Mucosa of stomach (tissue), 1 donor: ENCODE data around the gene ARHGEF4.

Experiments used
- H3K27me3 ChIP-seq: one replicate; pipeline ENCODE4 v1.7.0; 2013; ENCODE audit warnings: mild to moderate bottlenecking, low read length; ENCODE audit not compliant: control insufficient read depth, insufficient read depth
- H3K36me3 ChIP-seq: one replicate; pipeline ENCODE4 v1.7.0; 2013; ENCODE audit warnings: low read length; ENCODE audit not compliant: control insufficient read depth, insufficient read depth
- H3K4me1 ChIP-seq: one replicate; pipeline ENCODE4 v1.7.0; 2013; ENCODE audit warnings: mild to moderate bottlenecking, low read length; ENCODE audit not compliant: control insufficient read depth, insufficient read depth
- H3K4me3 ChIP-seq: one replicate; pipeline ENCODE4 v1.7.0; 2013; ENCODE audit warnings: low read length
- H3K9ac ChIP-seq: one replicate; pipeline ENCODE4 v1.7.0; 2013; ENCODE audit warnings: mild to moderate bottlenecking, low read length, moderate library complexity
- H3K9me3 ChIP-seq: one replicate; pipeline ENCODE4 v1.7.0; 2013; ENCODE audit warnings: mild to moderate bottlenecking, low read length, moderate library complexity; ENCODE audit not compliant: control insufficient read depth
- donor health status: Pancreatic carcinoma.

ARHGEF4 gene

DNA sequence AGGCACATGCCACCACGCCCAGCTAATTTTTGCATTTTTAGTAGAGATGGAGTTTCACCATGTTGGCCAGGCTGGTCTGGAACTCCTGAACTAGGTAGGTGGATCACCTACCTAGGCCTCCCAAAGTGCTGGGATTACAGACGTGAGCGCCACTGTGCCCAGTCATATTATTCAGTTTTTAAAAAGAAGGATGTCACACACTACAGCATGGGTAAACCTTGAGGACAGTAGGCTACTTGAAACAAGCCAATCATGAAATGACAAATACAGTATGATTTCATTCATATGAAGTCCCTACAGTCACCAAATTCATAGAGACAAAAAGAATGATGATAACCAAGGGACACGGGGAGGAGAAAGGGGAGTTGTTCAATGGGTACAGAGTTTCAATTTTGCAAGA is 31.1 kb upstream of the ARHGEF4 start:
- H3K4me1 ChIP-seq = no peaks in the 10 kb centered on the region
- no peaks in the 10 kb centered on the region for H3K27me3 ChIP-seq
- H3K9me3 ChIP-seq = no peaks in the 10 kb centered on the region
- H3K9ac ChIP-seq = no peak overlapping the region
- no peak overlapping the region for H3K4me3 ChIP-seq
- H3K36me3 ChIP-seq = no peaks in the 10 kb centered on the region

DNA sequence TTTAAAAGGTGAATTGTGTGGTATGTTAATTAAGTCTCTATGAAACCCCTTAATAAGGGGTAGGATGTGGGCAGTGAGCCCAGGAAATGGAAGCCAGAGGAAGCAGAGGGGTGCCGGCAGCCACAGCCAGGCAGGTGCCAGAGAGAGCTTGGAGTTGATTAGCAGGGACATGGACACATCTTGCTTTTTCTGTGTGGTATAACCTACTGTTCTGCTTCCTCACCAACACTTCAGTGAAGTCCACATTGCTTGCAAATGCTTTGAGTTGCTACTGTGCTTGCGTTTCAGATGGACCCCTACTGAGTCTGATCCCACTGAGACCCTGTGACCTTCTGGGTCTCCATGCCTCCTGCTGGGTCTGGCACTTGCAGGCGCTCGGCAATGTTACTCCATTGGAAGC is 30.3 kb upstream of the ARHGEF4 start:
- H3K36me3 ChIP-seq = no peaks in the 10 kb centered on the region
- no peaks in the 10 kb centered on the region for H3K4me1 ChIP-seq
- H3K4me3 ChIP-seq = no peak overlapping the region
- H3K9ac ChIP-seq = no peak overlapping the region
- no peaks in the 10 kb centered on the region for H3K9me3 ChIP-seq
- H3K27me3 ChIP-seq = no peaks in the 10 kb centered on the region

DNA sequence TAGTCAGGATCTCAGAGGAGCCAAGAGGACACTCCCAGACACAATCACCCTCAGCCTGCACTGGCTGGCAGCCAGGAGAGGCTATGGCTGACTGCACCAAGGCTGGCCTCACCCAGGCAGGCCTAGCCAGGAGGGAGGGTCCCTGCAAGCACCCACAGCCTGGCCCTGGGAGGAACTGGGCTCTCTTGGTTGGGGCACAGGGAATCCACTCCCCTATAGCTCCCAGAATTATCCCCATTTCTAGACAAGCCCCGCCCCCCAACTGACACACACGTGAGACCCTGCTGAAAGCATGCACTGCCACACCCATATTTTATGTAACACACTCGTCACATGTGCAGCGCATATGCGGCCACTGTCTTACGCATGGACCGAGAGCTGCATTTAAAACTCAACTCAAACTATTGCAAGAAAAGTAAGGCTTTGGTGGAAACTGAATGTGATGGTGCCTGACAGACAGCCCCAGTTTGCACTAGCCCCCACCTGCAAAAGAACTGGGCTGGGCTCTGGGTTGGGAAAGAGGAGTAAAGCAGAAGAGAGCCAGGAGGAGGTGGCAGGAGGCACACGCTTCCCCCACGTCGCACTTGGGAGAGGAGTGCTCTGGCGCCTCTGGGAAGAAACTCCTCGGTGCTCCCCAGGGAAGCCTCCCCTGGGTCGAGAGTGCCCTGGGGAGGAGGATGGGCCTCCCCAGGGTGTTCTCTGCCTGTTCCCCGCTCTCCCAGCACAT is 28.9 kb upstream of the ARHGEF4 start:
- no peaks in the 10 kb centered on the region for H3K4me1 ChIP-seq
- H3K27me3 ChIP-seq = no peaks in the 10 kb centered on the region
- H3K36me3 ChIP-seq = no peaks in the 10 kb centered on the region
- H3K9me3 ChIP-seq = no peaks in the 10 kb centered on the region
- no peak overlapping the region for H3K9ac ChIP-seq
- no peak overlapping the region for H3K4me3 ChIP-seq

DNA sequence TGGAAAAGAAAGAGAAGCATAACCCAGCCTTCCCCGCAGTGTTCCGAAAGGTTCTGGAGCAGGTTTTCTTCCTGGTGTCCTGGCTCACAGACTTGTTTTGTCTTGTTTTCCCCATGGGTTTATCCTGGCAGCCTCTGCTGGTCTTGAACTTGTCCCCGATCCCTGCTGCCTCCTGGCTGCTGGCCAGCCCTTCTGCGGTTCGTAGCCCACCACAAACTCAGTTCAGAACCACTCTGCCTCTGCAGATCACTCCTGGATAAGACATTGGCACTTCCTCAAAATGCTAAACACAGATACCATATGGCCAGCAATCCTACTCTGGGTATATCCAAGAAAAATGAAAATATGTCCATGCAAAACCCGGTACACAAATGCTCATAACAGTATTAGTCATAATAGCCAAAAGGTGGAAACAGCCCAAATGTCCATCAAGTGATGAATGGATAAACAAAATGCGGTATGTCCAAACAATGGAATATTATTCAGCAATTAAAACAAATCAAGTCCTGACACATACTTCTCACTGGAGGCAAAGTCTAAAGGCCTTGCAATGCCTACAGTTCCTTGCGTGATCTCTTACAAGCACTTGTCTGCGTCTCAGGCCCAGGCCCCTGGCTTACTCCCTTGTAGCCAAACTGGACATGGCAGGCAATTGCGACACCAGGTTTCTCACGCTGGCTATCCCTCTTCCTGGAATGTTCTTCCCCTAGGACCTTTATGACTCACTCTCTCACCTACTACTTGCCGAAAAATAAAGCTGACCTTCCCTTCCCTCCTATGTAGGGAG is 28.0 kb upstream of the ARHGEF4 start:
- no peaks in the 10 kb centered on the region for H3K4me1 ChIP-seq
- no peaks in the 10 kb centered on the region for H3K27me3 ChIP-seq
- no peaks in the 10 kb centered on the region for H3K36me3 ChIP-seq
- no peak overlapping the region for H3K9ac ChIP-seq
- H3K9me3 ChIP-seq = no peaks in the 10 kb centered on the region
- H3K4me3 ChIP-seq = no peak overlapping the region

DNA sequence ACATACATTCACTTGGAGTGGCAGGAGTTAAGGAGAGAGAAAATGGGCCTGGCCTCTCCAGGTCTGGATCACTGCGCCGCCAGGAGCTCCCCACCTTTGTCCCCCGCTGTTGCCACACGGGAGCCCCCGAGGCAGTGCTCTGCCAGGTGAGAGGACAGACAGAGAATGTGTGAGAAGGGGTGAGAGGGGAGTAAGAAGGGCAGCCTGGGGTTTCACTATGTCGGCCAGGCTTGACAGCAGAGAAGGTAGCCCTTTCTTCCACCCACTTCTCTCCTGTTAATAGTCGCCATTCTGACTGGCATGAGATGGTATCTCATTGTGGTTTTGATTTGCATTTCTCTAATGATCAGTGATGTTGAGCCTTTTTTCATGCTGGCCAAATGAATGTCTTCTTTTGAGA is 26.2 kb upstream of the ARHGEF4 start:
- Histone ChIP-seq H3K27me3 (no peaks in the 10 kb centered on the region), H3K9ac (no peak overlapping the region), H3K4me1 (no peaks in the 10 kb centered on the region), H3K9me3 (no peaks in the 10 kb centered on the region), H3K36me3 (no peaks in the 10 kb centered on the region), H3K4me3 (no peak overlapping the region)

DNA sequence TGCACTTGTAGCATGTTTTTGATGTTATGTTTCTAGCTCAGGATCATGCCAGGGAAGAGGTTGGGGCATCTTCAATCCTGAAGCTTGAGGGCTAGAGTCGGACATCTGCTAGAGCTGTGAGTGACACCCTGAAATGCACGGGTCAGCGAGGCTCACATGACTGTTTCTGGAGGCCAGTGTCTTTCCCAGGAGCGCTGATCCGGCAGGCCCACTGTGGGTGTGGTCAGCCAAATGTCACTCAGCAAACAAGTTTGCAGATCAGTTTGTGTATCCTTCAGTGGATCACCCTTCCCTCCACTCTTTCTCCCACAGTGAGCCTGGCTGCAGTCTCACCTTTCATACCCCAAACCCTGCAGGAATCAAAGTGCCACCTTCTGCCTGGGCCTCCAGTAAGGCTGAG is 23.0 kb upstream of the ARHGEF4 start:
- no peaks in the 10 kb centered on the region for H3K27me3 ChIP-seq
- no peak overlapping the region for H3K9ac ChIP-seq
- no peak overlapping the region for H3K4me3 ChIP-seq
- H3K36me3 ChIP-seq = no peaks in the 10 kb centered on the region
- no peaks in the 10 kb centered on the region for H3K4me1 ChIP-seq
- no peaks in the 10 kb centered on the region for H3K9me3 ChIP-seq

DNA sequence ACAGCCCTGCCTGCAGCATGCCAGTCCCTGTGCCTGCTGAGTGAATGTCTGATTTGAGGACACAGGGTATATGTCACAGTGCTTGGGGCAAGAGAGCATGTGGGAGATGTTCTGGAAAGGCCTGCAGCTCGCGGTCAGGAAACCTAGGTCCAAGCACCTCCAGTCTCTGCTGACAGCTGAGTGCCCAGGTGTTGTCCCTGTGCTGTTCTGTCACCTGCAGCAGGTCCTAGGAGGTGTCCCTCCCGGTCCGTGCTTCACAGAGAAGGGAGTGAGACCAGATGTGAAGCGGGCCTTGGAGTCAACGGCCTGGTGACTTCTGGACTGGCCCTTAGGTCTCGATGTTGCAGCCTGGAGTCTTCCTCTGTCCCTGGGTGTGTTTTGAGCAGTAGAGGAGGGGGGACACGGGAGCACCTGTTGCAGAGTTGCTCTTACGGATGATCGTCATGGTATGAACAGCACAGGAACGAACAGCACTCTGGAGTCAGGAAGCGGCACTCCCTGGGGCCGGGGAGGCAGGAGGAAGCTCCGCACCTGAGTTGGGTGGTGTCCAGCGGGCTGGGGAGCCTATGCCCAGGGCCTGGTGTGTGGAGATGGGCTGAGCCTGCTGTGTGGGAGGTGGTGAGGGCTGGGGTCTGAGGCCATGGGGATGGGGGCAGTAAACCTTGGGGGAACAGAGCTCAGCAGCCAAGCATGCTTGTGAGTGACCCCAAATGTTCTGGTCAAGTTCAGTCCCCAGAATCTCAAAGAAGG is 21.6 kb upstream of the ARHGEF4 start:
- H3K4me3 ChIP-seq = no peak overlapping the region
- no peaks in the 10 kb centered on the region for H3K4me1 ChIP-seq
- no peaks in the 10 kb centered on the region for H3K9me3 ChIP-seq
- H3K27me3 ChIP-seq = no peaks in the 10 kb centered on the region
- H3K9ac ChIP-seq = no peak overlapping the region
- H3K36me3 ChIP-seq = no peaks in the 10 kb centered on the region

DNA sequence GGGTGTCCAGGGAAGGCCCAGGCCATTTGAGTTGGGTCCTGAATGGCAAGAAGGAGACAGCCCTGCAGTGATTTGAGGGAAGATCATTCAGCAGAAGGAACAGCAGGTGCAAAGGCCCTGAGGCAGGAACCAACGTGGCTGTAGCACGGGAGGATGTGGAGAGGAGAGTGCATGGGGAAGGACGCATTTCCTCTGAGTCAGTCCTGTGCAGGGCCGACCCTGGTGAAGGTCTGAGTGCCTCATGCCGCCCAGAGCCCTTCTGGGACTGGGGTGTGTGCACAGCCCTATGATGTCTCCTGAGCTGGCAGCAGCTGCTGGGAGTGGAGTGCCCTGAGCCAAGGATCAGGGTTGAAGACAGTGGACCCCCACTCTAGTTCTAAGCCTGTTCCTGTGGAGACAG is 17.9 kb upstream of the ARHGEF4 start:
- Histone ChIP-seq H3K9me3 (no peaks in the 10 kb centered on the region), H3K4me3 (no peak overlapping the region), H3K27me3 (no peaks in the 10 kb centered on the region), H3K36me3 (no peaks in the 10 kb centered on the region), H3K4me1 (no peaks in the 10 kb centered on the region), H3K9ac (no peak overlapping the region)

DNA sequence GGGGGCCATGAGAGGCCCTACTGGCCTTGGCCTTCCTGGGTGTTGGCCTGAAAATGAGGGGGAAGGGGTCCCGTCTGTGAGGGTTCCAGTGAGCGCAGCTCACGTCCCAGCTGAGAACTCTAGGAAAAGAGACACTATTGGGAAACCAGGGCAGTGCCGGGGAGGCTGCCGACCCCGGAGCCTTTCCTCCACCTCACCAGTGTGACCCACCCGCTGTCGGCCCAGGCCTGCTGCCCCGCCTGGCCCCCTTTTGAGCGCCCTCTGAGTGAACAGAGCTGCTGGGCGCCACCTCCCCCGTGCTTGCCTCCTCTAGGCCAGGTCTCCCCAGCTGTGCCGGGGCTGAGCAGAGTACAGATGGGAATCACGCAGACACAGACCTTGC is 17.5 kb upstream of the ARHGEF4 start:
- Histone ChIP-seq H3K36me3 (no peaks in the 10 kb centered on the region), H3K4me3 (no peak overlapping the region), H3K9me3 (no peaks in the 10 kb centered on the region), H3K4me1 (no peaks in the 10 kb centered on the region), H3K27me3 (no peaks in the 10 kb centered on the region), H3K9ac (no peak overlapping the region)

DNA sequence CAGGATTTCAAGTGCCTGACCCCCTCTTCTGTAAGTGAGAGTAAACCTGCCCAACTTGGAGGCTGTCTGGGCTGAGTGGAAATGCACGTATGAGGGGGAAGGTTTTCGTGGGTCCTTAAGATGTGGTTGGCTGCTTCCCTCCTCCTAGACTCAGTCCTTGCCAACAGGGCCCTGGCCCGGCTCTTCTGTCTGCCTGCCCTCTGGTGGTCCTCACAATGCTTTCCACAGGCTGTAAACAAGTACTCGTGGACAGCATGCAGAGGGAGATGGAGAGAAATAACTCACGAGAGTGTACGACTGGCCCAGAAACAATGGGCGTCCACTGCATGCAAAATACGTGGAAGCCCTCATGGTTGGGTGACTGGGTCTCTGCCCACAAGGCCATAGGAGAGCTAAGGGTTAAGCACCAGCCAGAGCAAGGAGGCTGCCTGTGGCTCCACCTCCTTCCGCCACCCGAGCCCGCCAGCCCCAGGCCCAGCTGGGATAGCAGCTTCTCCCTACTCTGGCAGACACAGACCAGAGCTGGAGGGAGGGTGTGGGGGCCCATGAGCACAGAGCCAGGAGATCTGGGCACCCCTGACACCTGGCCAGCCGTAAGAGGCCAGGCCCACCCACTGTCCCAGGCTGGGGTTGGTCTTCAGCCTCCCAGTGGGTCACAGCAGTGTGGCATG is 17.0 kb upstream of the ARHGEF4 start:
- no peaks in the 10 kb centered on the region for H3K27me3 ChIP-seq
- no peaks in the 10 kb centered on the region for H3K4me1 ChIP-seq
- no peak overlapping the region for H3K4me3 ChIP-seq
- no peaks in the 10 kb centered on the region for H3K36me3 ChIP-seq
- no peak overlapping the region for H3K9ac ChIP-seq
- no peaks in the 10 kb centered on the region for H3K9me3 ChIP-seq

DNA sequence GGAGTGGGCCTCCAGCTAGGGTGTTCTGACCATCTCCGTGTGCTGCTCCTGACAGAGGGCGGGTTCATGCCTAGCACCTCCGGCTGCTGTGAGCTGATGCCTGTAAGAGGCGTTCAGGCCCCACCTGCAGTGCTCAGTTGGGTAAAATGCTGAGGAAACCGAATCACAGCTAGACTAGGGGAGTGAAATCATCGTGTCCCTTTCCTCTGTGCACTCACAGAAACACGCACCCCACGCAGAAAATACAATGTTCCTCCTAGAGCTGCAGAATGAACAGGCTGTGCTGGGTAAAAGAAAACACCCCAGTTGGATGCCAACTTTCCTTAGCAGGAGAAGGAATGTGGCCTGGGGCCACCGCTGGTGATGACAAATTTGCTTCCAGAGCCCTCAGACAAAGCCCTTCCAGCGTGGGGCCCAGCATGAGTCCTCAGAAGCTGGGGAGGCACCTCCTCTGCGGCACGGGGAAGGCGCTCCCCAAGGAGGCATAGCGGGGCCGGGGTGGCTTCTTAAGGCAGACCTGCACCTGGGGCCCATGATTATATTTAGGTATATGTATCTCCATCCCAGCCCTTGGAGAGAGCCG is 16.3 kb upstream of the ARHGEF4 start:
- Histone ChIP-seq H3K9me3 (no peaks in the 10 kb centered on the region), H3K4me3 (no peak overlapping the region), H3K27me3 (no peaks in the 10 kb centered on the region), H3K4me1 (no peaks in the 10 kb centered on the region), H3K9ac (no peak overlapping the region), H3K36me3 (no peaks in the 10 kb centered on the region)
